Pancreas (tissue), 10 donors: Measurements from ENCODE around the gene GSTT4. TPM values are rescaled to one million over a fixed set of nuclear protein-coding genes. Genes with fewer than 3 reads are reported as not detected.
A peak's percentile ranks its signal among the peaks of the same experiment; 100 is the strongest.
"Not testable (repeated sequence)": the region's sequence is repeated elsewhere in the genome, so short reads cannot be mapped to it uniquely, and the experiment has no call there.

Source experiments
- ATAC-seq, 4 donors: fragments of 200-7000 bp; cut with Tn5 transposase; one replicate each; pipeline versions ENCODE4 v1.8.0 to v1.9.1; 2020; ENCODE audit warnings: mild to moderate bottlenecking in 4 of 4, moderate library complexity in 4 of 4
- DNase-seq, 6 donors: peaks; one replicate each; pipeline ENCODE4 v3.0.0-alpha.2; 2020
- FAIRE-seq: peaks from 2 replicates; lab custom pipeline; 2012; peaks lifted over from hg19 to GRCh38; lab: Jason Lieb, UNC
- H3K27ac ChIP-seq, 4 donors: fragments of 200-600 bp; sonication (generic); 1 replicate in 3 of 4; 2 replicates in 1 of 4; pipeline versions ENCODE4 v1.5.0 to v1.8.0; 2020
- H3K27me3 ChIP-seq, 4 donors: fragments of 200-600 bp; one replicate each; pipeline ENCODE4 v1.8.0; 2021
- H3K36me3 ChIP-seq, 3 donors: fragments of 200-600 bp; sonication (generic) in 1 of 3; one replicate each; pipeline versions ENCODE4 v1.5.0 to v1.8.0; 2020 to 2021
- H3K4me1 ChIP-seq, 3 donors: fragments of 200-600 bp; one replicate each; pipeline ENCODE4 v1.8.0; 2021
- H3K4me3 ChIP-seq, 4 donors: fragments of 200-600 bp; sonication (generic) in 2 of 4; one replicate each; pipeline versions ENCODE4 v1.5.0 to v1.8.0; 2020 to 2021
- H3K9me3 ChIP-seq, 4 donors: fragments of 200-600 bp; one replicate each; pipeline ENCODE4 v1.8.0; 2021
- WGBS, 2 donors: extraction: QIAGEN DNeasy Blood & Tissue Kit; methylation state at CpG; one replicate each; pipeline ENCODE4 v1.1.7; 2013; 5-methylcytosine and 5-hydroxymethylcytosine counted together
- intact Hi-C, 3 donors: fragments of 100-400 bp; cut with DNase I; formaldehyde crosslinking; loops; one replicate each; pipeline versions ENCODE4 v1.11.1 to v1.14.2; 2022
- polyA plus RNA-seq, 2 donors: library from polyadenylated mRNA; stranded (reverse); fragments of 200-250 nt; gene quantifications; one replicate each; pipeline ENCODE4 v1.2.3, GENCODE V29; 2013
- total RNA-seq, 6 donors: library from RNA; stranded (reverse); fragmentation: NEBNext Ultra II Directional in 4 of 6; extraction: Animal tissue kit (Norgen Biotek cat#: 25700) in 4 of 6; gene quantifications; one replicate each; pipeline versions ENCODE4 v1.2.1 to v1.2.4, GENCODE V29; 2021 to 2023
- TF ChIP-seq, protein P1 (sequence below), 4 donors: fragments of 200-600 bp; sonication (generic) in 3 of 4; IDR thresholded peaks; one replicate each; pipeline versions ENCODE4 v1.5.0 to v1.8.0; 2021; ENCODE audit warnings: antibody characterized with exemption in 4 of 4
- donor health status: healthy with polysubstance abuse.
- donor health status: DM: no; HTN: no; CAD: no; lungs with moderate emphysema.
- donor health status: DM: no; HTN: no; CAD: no.
- donor health status: control.
- donor health status: control.
- donor health status: Bipolar disorder and iron deficiency.
- donor health status: DM: yes; HTN: yes; CAD: no.
- donor health status: DM: no; HTN: no; CAD: no.
- donor health status: DM: no; HTN: no; CAD: no.
- donor health status: DM: yes; HTN: yes; CAD: no.

Gene GSTT4
- total and polyA plus RNA-seq, 8 donors = not detected

DNA sequence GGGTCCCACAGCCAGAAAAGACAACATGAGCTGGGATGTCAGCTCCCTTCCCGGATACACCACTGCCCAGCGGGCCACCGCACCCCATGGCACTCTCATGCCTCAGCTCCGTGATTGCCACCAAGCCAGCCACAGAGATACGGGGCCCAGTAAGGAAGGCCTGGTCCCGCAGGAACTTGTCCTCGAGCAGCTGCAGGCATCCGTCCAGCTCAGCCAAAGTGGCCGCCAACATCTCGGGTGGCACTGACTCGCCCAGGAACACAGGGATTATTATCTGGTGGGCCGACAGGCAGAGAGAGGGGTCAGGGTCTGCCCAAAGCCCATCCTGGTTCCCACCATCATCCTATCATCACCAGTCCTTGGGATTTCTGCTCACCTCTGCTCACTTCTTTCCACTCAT lies 27.9 kb downstream of the GSTT4 start:
- H3K9me3 ChIP-seq, ATAC-seq, FAIRE-seq, H3K4me1 ChIP-seq, H3K36me3 ChIP-seq, H3K4me3 ChIP-seq, H3K27ac ChIP-seq, H3K27me3 ChIP-seq: not testable (repeated sequence)
- intact Hi-C loops = loop anchor here in 1 of 3 donors (10.0 kb wide), 1 partner anchor 53 kb away; no protein-coding TSS in a partner anchor
- 85 to 100% methylated on average over 1 to 7 of the region's 12 CpGs for WGBS, 2 donors
- peak in 1 of 6 donors; percentile 47 for DNase-seq

GRCh38 chr22:23974836-23975352 lies 30.4 kb downstream of the GSTT4 start:
- not testable (repeated sequence) for H3K4me1 ChIP-seq, FAIRE-seq, H3K9me3 ChIP-seq, H3K27me3 ChIP-seq, H3K36me3 ChIP-seq
- DNase-seq = peak in 2 of 6 donors; percentile 31 to 62
- ATAC-seq = peak; percentile 34 to 68 (median 41)
- peak overlapping the region in 1 of 4 donors; percentile 20 for H3K4me3 ChIP-seq
- 4 to 11% methylated on average over 8 of the region's 27 CpGs for WGBS, 2 donors
- intact Hi-C loops = loop anchor here in 1 of 3 donors (10.0 kb wide), 1 partner anchor 50 kb away; no protein-coding TSS in a partner anchor
- peak overlapping the region in 1 of 4 donors; percentile 47 for H3K27ac ChIP-seq

DNA sequence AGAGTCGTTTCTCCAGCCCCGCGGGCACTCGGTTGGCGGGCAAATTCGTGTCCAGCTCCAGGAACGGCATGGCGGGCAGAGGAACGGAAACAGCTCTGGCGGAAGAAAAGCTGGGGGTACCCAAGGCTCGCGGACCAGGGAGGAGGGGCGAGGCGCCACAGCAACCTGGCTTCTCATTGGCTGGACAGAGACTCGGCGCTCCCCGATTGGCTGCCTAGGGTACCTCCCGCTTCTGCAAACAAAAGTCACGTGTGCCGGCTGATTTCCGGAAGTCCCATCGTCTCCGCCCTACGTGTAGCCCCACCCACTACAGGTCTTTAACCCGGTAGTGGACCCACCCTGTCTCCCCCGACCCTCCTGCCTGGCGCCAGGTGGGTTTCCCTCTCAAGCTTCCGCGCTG lies 30.9 kb downstream of the GSTT4 start, which contains the start of gene DDT:
Gene DDT (minus strand): TSS at position 97 of the 400 bp plus-strand sequence. CDS start 27 bp downstream, at position 70.
- FAIRE-seq (peak; percentile 66), ATAC-seq (peak; percentile 89 to 95 (median 92))
- Histone ChIP-seq H3K27ac (peak within 1 kb of the TSS in 1 of 4 donors; percentile 47), H3K4me3 (peak within 1 kb of the TSS in 1 of 4 donors; percentile 20)
- not testable (repeated sequence) for H3K27me3 ChIP-seq, H3K9me3 ChIP-seq, H3K36me3 ChIP-seq, H3K4me1 ChIP-seq, DNase-seq
- intact Hi-C loops = loop anchor here in 1 of 3 donors (10.0 kb wide), 1 partner anchor 50 kb away; no protein-coding TSS in a partner anchor
- WGBS, 2 donors = no CpG with 5 or more reads among the region's 29 CpGs

DNA sequence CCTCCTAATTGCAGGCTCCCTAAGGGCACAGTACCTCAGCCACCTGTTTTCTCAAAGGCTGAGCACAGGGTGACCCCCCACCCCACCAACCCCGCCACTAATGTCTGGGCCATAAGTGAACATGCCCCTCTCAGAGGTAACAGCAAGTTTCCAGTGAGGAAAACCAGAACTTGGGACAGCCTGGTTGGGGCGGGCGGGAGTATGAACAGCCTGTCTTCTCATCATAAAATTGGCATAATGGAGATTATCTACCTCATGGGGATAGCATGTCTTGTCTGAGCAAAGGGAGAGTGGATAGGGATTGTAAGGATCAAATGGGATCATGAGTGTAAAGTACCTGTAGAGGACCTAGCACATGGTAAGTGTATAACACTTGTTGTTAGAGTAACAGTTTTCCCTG lies 33.3 kb downstream of the GSTT4 start:
- 75 to 92% methylated on average over 3 of the region's 3 CpGs for WGBS, 2 donors
- H3K36me3 ChIP-seq, DNase-seq, H3K4me3 ChIP-seq, H3K4me1 ChIP-seq, H3K27me3 ChIP-seq, FAIRE-seq, H3K27ac ChIP-seq, H3K9me3 ChIP-seq, ATAC-seq: not testable (repeated sequence)
- intact Hi-C loops = loop anchor here in 1 of 3 donors (10.0 kb wide), 1 partner anchor 47 kb away; no protein-coding TSS in a partner anchor

DNA sequence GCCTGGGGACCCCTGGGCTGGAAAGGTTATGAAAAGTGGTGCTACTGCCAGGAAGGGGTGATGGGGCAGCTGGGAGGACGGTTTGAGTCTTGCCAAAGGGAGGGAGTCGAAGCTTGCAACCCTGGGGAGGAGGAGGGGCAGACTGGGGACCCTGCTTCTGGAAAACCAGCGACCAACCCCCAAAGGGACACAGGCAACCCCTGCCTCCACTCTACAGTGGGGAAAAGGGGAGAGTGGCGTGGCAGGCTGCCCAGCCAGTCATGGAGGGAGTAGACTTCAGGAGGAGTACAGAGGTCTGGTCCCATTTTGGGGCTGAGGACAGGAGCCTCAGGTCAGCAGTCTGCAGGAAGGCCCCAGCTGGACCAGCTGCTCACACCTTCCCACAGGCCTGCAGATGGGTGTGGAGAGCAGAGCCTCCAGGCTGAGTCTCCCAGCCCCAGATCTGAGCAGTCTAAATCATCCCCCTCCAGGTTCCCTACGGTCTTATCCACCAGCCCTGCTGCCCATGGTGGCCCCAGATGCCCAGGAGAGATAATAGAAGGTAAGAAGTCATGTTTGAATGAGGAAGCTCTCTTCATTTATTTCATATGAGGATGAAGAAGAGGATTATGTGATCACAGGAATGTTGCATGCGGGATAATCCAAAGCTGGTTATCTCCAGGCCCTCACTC lies 34.3 kb downstream of the GSTT4 start:
- ATAC-seq (no peak), FAIRE-seq (no peak), DNase-seq (peak in 4 of 6 donors; percentile 53 to 75 (median 60))
- 53 to 82% methylated on average over 6 of the region's 6 CpGs for WGBS, 2 donors
- Histone ChIP-seq H3K36me3 (peaks cover 0 to 5% (median 5%) of the 10 kb centered on the region in 3 donors), H3K27me3 (no peaks in the 10 kb centered on the region), H3K4me3 (no peak overlapping the region), H3K9me3 (no peaks in the 10 kb centered on the region), H3K27ac (peak overlapping the region in 1 of 4 donors; percentile 12), H3K4me1 (peaks cover 0 to 7% (median 5%) of the 10 kb centered on the region in 3 donors)
- intact Hi-C loops = loop anchor here in 1 of 3 donors (10.0 kb wide), 1 partner anchor 46 kb away; no protein-coding TSS in a partner anchor
- TF ChIP-seq, protein P1, sequence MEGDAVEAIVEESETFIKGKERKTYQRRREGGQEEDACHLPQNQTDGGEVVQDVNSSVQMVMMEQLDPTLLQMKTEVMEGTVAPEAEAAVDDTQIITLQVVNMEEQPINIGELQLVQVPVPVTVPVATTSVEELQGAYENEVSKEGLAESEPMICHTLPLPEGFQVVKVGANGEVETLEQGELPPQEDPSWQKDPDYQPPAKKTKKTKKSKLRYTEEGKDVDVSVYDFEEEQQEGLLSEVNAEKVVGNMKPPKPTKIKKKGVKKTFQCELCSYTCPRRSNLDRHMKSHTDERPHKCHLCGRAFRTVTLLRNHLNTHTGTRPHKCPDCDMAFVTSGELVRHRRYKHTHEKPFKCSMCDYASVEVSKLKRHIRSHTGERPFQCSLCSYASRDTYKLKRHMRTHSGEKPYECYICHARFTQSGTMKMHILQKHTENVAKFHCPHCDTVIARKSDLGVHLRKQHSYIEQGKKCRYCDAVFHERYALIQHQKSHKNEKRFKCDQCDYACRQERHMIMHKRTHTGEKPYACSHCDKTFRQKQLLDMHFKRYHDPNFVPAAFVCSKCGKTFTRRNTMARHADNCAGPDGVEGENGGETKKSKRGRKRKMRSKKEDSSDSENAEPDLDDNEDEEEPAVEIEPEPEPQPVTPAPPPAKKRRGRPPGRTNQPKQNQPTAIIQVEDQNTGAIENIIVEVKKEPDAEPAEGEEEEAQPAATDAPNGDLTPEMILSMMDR (IDR thresholded peaks at IDR 0.05) = no peak

GRCh38 chr22:23970201-23970641 lies 35.0 kb downstream of the GSTT4 start:
- Histone ChIP-seq H3K27me3 (no peaks in the 10 kb centered on the region), H3K4me3 (no peak overlapping the region), H3K4me1 (peaks cover 0 to 7% (median 5%) of the 10 kb centered on the region in 3 donors), H3K36me3 (peaks cover 0 to 5% (median 5%) of the 10 kb centered on the region in 3 donors), H3K27ac (no peak overlapping the region), H3K9me3 (no peaks in the 10 kb centered on the region)
- intact Hi-C loops = loop anchor here in 1 of 3 donors (10.0 kb wide), 1 partner anchor 45 kb away; no protein-coding TSS in a partner anchor
- FAIRE-seq (no peak), DNase-seq (no peak), ATAC-seq (no peak)
- TF ChIP-seq, protein P1 (IDR thresholded peaks at IDR 0.05) = no peak
- 56 to 85% methylated on average over 5 of the region's 5 CpGs for WGBS, 2 donors
